Glutamatergic neuron (in vitro differentiated cells): Measurements from ENCODE around the gene FBXW8. TPM values are rescaled to one million over a fixed set of nuclear protein-coding genes. Genes with fewer than 3 reads are reported as not detected.

ENCODE experiments used
- DNase-seq: peaks from one replicate; pipeline ENCODE4 v3.0.0; 2022
- H3K27ac Mint-ChIP-seq: one replicate; pipeline ENCODE4 v1.8.0; 2020; ENCODE audit warnings: mild to moderate bottlenecking, mixed read lengths, inconsistent platforms; ENCODE audit not compliant: unreplicated experiment
- H3K27me3 Mint-ChIP-seq: one replicate; pipeline ENCODE4 v1.8.0; 2020; ENCODE audit warnings: mild to moderate bottlenecking, moderate library complexity, mixed read lengths, inconsistent platforms; ENCODE audit not compliant: unreplicated experiment
- H3K36me3 Mint-ChIP-seq: one replicate; pipeline ENCODE4 v1.8.0; 2020; ENCODE audit warnings: mild to moderate bottlenecking, mixed read lengths, inconsistent platforms; ENCODE audit not compliant: unreplicated experiment
- H3K4me1 Mint-ChIP-seq: one replicate; pipeline ENCODE4 v1.8.0; 2020; ENCODE audit warnings: mild to moderate bottlenecking, low read depth, mixed read lengths, inconsistent platforms; ENCODE audit not compliant: unreplicated experiment
- H3K4me3 Mint-ChIP-seq: one replicate; pipeline ENCODE4 v1.8.0; 2020; ENCODE audit warnings: mild to moderate bottlenecking, mixed read lengths, inconsistent platforms; ENCODE audit not compliant: unreplicated experiment
- H3K9me3 Mint-ChIP-seq: one replicate; pipeline ENCODE4 v1.8.0; 2020; ENCODE audit warnings: mild to moderate bottlenecking, moderate library complexity, mixed read lengths, inconsistent platforms; ENCODE audit not compliant: unreplicated experiment
- CTCF ChIP-seq: fragments of 200-600 bp; sonication (generic); IDR thresholded peaks from one replicate; pipeline ENCODE4 v1.5.0; 2021; ENCODE audit not compliant: partially characterized antibody, unreplicated experiment
- total RNA-seq: library from RNA; stranded (reverse); fragmentation: NEBNext Ultra II Directional; extraction: Animal tissue kit (Norgen Biotek cat#: 25700); gene quantifications from one replicate; pipeline ENCODE4 v1.2.1, GENCODE V29; 2021; ENCODE audit not compliant: unreplicated experiment

Gene FBXW8
- total RNA-seq, 1 donor from 2014 or later = 16.2 TPM

GRCh38 chr12:117038023-117038680 is 127.4 kb downstream of the FBXW8 start:
- Mint-ChIP-seq H3K9me3 (peaks cover 7% of the 10 kb centered on the region), H3K4me1 (peaks cover 14% of the 10 kb centered on the region), H3K36me3 (no peaks in the 10 kb centered on the region), H3K4me3 (no peak overlapping the region), H3K27ac (no peak overlapping the region), H3K27me3 (peaks cover 2% of the 10 kb centered on the region)
- TF ChIP-seq CTCF = no peak
- DNase-seq = no peak

GRCh38 chr12:117038919-117039318 is 128.2 kb downstream of the FBXW8 start:
- Mint-ChIP-seq H3K27me3 (peaks cover 2% of the 10 kb centered on the region), H3K4me3 (no peak overlapping the region), H3K27ac (no peak overlapping the region), H3K36me3 (no peaks in the 10 kb centered on the region), H3K4me1 (peaks cover 11% of the 10 kb centered on the region), H3K9me3 (peaks cover 7% of the 10 kb centered on the region)
- no peak for DNase-seq
- no peak for TF ChIP-seq CTCF

- Mint-ChIP-seq H3K36me3 (no peaks in the 10 kb centered on the region), H3K27ac (no peak overlapping the region), H3K27me3 (no peaks in the 10 kb centered on the region), H3K4me3 (no peak overlapping the region), H3K9me3 (peaks cover 3% of the 10 kb centered on the region), H3K4me1 (peaks cover 4% of the 10 kb centered on the region)
- no peak for DNase-seq
- TF ChIP-seq CTCF = no peak
These were observed 129.2 kb downstream of the FBXW8 start for GRCh38 chr12:117039891-117040309.

GRCh38 chr12:117040496-117040895 is 129.7 kb downstream of the FBXW8 start:
- Mint-ChIP-seq H3K4me3 (no peak overlapping the region), H3K36me3 (no peaks in the 10 kb centered on the region), H3K9me3 (peaks cover 3% of the 10 kb centered on the region), H3K27me3 (no peaks in the 10 kb centered on the region), H3K27ac (no peak overlapping the region), H3K4me1 (peaks cover 6% of the 10 kb centered on the region)
- TF ChIP-seq CTCF = no peak
- peak; percentile 10 for DNase-seq

GRCh38 chr12:117041798-117042170 is 131.0 kb downstream of the FBXW8 start:
- no peak for DNase-seq
- TF ChIP-seq CTCF = no peak
- H3K4me3 Mint-ChIP-seq = no peak overlapping the region
- H3K27ac Mint-ChIP-seq = no peak overlapping the region
- H3K9me3 Mint-ChIP-seq = peaks cover 3% of the 10 kb centered on the region
- peaks cover 12% of the 10 kb centered on the region for H3K4me1 Mint-ChIP-seq
- peaks cover 2% of the 10 kb centered on the region for H3K27me3 Mint-ChIP-seq
- H3K36me3 Mint-ChIP-seq = no peaks in the 10 kb centered on the region
